Middle frontal gyrus (tissue), 1 donor: ENCODE results near the gene MED12.

Experiments used
- DNase-seq: peaks from one replicate; pipeline ENCODE4 v3.0.0-alpha.2; 2015; ENCODE audit warnings: low spot score; ENCODE audit errors: extremely low spot score

The MED12 gene

DNA sequence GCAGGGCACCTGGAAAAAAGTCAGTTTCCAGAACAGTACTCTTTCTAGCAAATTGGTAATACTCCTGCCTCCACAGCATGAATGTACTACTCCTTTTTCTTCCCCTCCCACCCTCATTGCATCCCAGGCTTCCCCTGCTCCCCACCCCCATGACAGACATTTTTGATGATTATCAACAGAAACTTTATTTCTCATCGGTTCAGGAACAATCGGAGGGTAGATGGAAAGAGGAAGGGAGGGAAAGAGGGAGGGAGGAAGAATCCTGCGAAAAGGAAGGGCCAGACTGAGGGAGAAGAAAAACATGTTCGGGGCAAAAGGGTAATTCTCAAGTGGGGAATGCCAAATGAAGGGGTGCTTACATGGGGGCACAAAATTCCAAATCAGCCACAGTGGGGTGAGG lies 11.2 kb upstream of the MED12 start:
- no peak for DNase-seq

DNA sequence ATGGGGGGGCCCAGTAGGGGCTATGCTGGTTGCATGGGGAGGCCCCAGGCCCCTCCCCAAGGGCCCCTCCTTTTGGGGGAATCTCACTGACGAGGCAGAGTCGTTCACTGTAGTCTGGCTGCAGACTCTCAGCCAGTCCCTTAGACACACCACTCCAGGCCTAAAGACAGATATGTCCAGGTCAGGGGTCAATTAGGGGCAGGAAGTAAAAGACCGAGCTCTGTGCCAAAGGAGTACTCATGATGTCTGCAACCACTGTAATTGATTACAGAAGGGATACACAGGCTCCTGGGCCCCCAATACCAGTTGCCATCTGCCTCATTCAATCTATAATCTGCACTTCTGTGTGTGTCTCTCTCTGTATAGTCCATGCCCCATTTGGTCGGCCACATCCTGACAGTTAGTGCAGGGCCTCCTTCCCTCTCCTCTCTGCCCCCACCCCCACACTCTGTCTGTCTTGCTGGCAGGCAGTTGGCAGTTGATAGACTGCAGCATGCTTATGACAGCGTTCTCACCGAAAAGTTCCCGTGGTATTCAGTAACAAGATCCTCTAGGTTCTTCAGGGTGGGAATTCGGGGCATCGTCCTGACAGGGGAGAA lies 10.5 kb upstream of the MED12 start:
- DNase-seq, result no peak

DNA sequence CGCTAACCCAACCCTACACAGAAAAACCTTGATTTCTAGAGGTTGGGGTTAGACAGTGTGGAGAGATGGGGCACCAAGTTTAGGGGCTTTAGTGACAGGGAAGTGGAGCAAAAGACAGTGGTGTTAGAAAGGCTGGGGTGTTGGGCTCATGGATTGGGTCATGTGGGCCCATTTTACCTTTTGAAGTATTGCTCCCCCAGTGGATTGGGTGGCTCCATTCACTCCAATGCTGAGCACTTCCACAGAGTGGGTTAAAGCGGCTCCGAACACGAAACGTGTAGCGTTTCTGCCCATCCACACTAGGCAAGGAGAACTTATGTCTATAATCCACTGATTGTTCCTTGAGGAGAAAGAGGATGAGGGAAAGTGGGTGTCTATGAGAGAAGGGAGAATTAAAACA lies 9.3 kb upstream of the MED12 start:
- DNase-seq, result no peak

DNA sequence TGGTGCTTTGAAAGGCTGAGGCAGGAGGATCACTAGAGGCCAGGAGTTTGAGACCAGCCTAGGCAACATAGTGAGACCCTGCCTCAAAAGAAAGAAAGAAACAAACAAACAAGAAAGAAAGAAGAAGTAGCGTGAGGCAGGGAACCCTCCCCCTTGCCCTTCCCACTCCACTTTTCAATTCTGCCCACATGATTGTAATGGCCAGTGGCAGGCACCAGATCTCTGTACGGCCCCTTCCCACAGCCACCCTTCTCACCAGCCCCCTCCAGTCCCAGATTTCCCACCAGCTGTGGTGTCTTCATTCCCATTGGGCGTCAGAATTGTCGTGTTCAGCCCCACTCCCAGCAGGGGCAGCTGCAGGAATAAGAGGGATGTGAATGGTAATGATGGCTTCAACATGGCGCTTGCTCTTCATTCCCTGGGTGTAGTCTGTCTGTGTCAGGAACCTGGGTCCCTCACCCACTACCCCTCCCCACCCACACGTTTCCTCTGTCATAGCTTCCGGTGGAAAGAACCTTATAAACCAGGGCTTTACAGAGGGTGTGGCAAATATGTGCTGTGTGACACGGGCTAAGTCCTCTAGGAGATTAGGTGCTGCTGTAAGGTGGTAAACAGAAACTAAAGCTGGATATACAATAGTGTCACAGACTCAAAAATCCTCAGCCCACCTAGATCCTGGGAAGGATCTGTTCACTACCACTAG lies 7.1 kb upstream of the MED12 start, which contains the start of gene IL2RG:
Gene IL2RG (minus strand): TSS at position 437 of the 703 bp plus-strand sequence. CDS start 38 bp downstream, at position 399.
- no peak for DNase-seq

DNA sequence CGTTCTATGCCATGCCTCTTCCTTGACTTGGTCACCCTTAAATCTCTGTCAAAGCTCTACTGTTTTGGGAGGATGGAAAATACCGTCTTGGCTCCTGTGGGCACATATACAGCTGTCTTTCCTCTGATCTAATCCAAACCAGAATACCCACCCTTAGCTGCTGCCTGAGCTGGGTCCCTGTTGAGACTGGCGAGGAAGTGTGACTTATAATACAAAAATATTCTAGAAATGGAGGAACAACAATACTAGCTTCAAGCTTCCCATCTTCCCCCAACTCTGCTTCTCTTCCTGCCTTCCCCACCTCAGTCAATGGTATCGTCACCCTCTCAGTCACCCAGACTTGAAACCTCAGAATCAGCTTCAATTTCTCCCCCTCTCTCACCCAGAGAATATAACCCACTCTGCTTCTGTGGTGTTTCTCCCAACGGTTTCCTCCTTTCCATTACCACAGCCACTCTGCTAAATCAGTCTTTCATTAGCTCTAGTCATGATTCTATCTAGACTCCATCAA lies 6.4 kb upstream of the MED12 start:
- DNase-seq, result no peak

DNA sequence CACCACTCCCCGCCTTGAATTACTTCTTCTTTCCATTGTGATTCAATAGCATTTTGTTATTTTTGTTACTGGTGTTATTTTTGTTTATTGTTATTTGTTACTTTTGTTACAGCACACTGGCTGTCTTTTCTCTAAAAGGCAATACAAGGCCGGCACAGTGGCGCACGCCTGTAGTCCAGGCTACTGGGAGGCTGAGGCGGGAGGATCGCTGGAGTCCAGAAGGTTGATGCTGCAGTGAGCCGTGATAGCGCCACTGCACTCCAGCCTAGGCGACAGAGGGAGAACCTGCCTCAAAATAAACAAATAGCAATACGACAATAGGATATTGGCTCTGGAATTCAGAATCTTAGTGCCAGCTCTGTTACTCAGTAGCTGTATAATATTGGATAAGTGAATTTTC lies 1.0 kb upstream of the MED12 start:
- DNase-seq, result no peak

DNA sequence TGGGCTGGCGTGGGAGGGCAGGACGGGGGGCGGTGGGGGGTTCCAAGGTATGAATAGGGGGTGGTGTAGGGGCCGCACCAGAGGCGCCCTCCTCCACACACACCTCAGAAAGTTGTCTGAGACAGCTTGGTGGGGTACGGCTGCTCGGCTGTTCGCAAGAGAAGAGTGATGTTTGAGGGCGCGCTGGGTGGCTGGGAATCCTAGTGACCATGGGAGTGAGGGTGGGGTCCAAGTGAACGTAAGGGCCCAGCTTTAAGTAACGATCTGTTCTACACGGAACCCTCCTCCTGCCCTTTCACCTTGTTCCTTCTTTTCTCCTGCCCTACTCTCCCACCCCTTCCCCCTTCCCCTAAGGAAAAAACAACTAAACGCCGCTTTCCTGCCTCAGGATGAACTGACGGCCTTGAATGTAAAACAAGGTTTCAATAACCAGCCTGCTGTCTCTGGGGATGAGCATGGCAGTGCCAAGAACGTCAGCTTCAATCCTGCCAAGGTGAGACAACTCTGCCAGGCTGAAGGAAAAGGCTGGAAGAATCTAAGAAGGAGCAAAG lies 664 bp downstream of the MED12 start:
- DNase-seq, result no peak

DNA sequence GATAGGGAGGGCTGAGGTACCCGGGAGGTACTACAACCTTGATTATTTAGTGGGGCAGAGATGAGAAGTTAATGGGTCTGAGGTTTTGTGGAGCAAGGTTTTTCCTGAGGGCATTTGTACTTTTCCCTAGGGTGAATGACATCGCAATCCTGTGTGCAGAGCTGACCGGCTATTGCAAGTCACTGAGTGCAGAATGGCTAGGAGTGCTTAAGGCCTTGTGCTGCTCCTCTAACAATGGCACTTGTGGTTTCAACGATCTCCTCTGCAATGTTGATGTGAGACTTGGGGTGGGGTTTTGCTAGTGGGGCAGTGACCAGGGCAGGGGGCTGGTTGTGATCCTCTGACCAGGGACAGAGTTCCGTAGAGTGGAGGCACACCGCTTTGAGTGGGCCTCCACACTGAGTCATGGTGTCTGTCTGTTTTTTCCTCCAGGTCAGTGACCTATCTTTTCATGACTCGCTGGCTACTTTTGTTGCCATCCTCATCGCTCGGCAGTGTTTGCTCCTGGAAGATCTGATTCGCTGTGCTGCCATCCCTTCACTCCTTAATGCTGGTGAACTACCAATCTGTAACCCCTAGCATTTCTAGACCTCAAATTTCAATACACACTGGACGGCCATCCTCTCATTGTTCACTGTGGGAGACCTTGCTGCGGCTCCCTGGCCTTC lies 9.9 kb downstream of the MED12 start:
- DNase-seq, result no peak

DNA sequence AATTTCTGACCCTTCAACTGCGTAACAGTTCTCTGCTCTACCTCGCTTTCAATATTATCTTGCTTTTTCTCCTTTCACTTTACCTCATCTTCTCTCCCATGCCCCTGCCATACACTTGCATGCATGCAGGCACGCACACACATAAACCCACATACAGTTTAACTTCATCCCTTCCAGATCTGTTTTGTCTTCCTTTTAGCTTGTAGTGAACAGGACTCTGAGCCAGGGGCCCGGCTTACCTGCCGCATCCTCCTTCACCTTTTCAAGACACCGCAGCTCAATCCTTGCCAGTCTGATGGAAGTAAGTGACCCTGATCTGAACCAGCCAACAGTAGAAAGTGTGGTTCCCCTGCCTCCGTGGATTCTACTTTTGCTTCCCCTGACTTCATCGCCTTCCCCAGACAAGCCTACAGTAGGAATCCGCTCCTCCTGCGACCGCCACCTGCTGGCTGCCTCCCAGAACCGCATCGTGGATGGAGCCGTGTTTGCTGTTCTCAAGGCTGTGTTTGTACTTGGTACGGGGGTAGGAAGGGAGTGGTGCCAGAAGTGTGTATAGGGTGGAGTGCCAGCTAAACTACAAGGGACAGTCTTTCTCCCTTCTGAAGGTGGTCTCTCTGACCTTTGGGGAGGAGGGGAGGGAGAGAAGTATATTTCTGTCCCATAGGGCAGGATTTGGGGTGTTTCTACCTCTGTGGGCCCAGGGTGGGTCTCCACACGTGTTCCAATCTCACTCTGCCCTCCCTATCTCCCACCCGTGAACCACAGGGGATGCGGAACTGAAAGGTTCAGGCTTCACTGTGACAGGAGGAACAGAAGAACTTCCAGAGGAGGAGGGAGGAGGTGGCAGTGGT lies 10.7 kb downstream of the MED12 start:
- no peak for DNase-seq

DNA sequence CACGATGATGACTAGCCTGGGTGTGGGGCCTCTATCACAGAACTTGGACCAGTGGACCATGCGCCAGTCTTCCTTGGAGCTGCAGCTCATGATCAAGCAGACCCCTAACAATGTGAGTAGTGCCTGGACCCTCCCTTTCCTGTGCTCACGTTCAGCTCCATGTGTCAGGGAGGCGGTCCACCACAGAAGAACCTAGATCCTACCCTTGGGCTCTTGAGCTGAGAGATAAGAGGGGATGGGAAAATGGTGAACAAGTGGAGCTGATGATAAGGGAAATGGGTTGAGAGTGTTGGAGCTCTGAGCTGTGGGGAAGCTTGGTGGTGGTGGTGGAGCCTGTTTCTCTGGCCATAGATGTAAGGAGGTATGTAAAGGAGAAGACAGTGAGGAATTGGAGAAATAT lies 13.1 kb downstream of the MED12 start:
- no peak for DNase-seq

DNA sequence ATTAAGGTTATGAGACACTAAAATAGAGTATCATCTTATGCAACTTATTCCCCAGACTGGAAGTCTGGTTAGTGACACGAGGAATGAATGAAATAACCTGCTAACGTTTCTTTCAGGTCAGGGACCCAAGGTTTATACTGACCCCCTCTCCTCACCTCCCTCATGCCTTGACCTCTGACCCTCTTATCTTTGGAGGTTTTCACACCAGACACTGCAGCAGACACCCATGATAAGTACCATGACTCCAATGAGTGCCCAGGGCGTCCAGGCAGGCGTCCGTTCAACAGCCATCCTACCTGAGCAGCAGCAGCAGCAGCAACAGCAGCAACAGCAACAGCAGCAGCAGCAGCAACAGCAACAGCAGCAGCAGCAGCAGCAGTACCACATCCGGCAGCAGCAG lies 22.0 kb downstream of the MED12 start:
- no peak for DNase-seq

DNA sequence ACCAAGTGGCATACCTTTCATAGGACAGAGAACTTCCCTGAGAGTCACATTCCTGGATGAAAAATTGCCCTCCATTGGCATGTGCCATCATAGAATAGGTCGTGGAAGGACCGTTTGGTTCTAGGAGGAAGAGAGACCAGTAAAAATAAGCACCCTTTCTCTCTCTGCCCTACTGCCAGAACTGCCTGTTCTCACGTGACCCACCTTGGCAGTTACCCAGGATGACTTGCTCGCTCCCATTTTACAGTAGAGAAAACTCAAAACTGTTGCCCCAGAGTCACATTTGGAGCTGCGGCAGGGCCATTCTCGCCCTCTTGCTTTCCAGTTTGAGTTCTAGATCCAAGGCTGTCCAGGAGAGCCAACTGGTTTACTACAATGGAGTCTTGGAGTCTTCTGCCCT lies 25.1 kb downstream of the MED12 start:
- DNase-seq, result no peak

DNA sequence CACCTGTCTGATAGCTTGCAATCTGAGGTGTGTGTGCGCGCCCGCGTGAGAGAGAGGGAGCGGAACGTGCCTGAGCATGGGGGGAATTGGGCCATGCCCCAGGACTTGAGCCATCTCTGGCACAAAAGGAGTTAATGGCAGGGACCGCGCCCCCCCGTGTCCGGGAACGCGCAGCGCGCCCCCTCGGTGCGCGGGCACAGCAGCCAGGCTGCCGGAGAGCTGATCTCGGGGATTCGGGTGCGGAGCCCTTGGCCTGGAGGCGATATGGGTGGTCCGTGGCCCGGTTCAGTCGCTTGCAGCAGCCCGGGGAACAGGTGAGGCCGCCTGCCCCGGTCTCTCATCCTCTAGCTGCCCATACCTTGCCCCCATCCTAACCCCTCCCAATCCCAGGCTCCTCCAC lies 26.3 kb downstream of the MED12 start, which contains the start of gene NLGN3:
Gene NLGN3 (plus strand): TSS at position 191 of the 400 bp plus-strand sequence. CDS start 2,909 bp downstream, outside the sequence.
- no peak for DNase-seq

DNA sequence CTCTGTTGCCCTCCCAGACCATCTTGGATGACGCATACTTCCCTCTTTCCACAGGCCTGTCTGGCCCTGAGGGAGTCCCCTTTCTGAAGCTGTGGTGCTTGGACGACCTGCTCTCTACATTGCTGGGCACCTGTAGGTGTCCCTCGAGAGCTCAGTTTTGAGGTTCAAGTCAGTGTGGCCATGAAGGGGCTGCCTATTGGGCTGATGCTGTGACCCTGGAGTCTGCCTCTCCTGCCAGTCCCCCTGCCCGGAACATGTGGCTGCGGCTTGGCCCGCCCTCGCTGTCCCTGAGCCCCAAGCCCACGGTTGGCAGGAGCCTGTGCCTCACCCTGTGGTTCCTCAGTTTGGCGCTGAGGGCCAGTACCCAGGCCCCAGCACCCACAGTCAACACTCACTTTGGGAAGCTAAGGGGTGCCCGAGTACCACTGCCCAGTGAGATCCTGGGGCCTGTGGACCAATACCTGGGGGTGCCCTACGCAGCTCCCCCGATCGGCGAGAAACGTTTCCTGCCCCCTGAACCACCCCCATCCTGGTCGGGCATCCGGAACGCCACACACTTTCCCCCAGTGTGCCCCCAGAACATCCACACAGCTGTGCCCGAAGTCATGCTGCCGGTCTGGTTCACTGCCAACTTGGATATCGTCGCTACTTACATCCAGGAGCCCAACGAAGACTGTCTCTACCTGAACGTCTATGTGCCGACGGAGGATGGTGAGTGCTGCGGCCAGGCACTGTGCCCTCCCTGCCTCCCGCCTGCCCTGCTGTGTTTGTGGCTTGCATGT lies 29.3 kb downstream of the MED12 start:
- DNase-seq, result no peak

DNA sequence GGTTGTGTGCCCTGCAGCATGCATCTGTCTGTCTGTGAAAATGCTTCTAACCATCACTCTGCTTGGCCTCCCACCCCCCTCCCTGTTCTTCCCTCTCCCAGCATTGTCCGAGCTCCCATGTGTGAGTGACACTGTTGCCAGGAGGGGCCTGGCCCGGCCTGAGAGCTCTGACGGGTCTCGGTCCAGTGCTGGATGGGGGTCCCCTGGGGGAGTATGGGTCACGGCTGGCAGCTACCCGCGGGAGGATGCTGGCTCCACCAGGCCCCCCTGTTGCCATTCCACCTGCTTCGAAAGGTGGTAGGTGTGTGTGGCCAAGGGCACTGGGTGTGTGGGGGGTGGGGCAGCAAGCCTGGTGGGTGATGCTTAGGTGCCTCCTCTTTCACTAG lies 29.9 kb downstream of the MED12 start:
- DNase-seq, result no peak

DNA sequence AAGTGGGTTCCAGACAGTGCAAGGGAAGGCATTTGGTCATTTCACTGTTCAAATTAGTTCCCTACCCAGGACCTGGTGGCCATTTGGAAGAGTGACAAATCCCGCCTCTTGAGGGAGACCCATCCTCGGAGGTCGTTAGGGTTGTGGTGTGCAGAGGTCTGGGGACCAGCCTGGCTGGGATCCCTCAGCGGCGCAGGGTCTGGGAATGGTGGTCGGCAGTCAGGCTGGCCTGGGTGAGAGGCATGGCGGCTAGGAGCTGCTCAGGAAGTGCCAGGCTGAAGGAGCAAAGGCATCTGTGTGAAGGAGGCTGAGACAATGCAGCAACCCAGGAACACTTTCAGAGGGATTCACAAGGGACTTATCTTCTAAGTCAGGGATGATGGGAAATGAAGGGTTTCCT lies 33.0 kb downstream of the MED12 start:
- no peak for DNase-seq

DNA sequence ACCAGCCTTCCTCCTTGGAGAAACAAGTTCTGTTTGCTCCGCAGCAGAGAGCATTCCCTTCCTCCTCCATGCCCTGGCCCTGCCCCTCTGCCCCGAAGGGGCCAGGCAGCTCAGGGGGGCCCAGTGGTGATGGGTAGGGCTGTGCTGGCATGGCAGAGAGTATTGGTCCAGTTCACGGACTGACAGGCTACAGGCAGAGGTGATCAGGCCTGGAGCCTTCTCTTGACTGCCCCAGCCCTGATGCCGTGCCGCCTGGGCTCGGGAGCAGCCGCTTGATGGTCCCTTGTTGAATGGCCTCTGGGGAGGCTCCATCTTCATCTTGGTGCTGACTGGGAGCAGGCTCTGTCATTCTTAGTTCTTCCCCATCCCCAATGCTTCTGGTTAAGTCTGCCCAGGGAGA lies 35.8 kb downstream of the MED12 start:
- no peak for DNase-seq

DNA sequence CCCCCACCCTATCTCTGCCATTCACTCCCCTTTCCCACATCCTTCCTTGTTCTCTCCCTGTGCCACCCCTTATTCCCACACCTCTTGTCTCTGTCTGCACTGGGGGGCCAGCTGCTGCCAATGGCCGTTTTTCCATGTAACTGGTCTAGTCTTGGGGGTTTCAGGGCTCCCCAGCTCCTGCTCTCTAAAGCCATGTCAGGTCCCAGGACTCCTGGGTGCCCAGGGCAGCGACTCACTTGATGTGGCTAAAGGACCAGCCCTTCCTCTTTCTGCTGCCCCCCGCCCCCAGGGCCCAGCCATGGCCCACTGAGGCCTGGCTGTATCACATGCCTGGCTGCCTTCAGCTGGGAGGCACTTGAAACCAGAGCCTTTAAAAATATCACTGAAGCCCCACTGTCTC lies 36.2 kb downstream of the MED12 start:
- DNase-seq, result no peak

DNA sequence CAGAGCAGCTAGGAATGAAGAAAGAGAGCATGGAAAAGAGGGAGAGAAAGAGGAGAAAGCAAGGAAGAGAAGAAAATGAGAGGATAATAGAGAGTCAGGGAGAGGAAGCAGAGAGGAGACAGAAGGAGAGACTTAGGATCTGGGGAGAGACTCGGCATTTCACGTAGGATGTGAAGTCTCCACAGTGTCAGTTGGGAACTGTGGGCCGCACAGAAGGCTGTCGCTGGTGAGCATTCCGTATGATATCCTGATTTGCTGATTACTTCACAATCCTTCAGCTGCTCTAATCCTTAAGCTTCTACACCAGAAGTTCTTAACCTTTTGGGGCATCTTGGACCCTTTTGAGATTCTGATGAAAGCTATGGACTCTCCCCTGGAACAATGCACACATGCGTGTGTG lies 40.2 kb downstream of the MED12 start:
- no peak for DNase-seq

DNA sequence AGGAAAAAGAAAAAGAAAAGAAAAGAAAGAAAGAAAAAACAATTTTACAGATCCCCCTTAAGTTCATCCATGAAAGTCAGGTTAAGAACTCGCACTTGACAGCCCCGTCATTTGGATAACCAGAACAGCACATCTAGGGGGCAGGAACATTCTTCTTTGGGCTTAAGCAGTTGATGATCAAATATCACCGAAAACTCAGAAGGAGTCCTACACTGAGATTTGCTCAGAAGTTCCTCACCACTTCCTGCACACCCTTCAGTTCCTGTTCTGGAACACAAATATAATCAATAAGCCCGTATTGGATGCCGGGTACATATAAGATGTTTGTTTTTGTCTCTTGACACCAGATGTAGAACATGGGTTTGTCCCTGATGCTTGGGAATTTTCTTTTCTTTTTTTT lies 40.9 kb downstream of the MED12 start:
- no peak for DNase-seq
